Upper lobe of left lung (tissue), 6 donors: ENCODE results near the gene KL. TPM values are rescaled to one million over a fixed set of nuclear protein-coding genes. Genes with fewer than 3 reads are reported as not detected.

ENCODE experiments used
- ATAC-seq, 2 donors: fragments of 200-7000 bp; cut with Tn5 transposase; one replicate each; pipeline ENCODE4 v1.9.1; 2022; ENCODE audit warnings: mild to moderate bottlenecking in 2 of 2, moderate library complexity in 2 of 2; ENCODE audit not compliant: low FRiP score in 2 of 2
- DNase-seq, 2 donors: peaks; one replicate each; pipeline ENCODE4 v3.0.0-alpha.2; 2019 to 2020
- H3K27ac ChIP-seq, 4 donors: fragments of 200-600 bp; sonication (generic); one replicate each; pipeline ENCODE4 v1.5.1; 2016 to 2019
- H3K27me3 ChIP-seq, 4 donors: fragments of 200-600 bp; sonication (generic); one replicate each; pipeline ENCODE4 v1.5.1; 2017 to 2019
- H3K36me3 ChIP-seq, 4 donors: fragments of 200-600 bp; sonication (generic); one replicate each; pipeline ENCODE4 v1.5.1; 2016 to 2019
- H3K4me1 ChIP-seq, 4 donors: fragments of 200-600 bp; sonication (generic); one replicate each; pipeline ENCODE4 v1.5.1; 2018 to 2019
- H3K4me3 ChIP-seq, 4 donors: fragments of 200-600 bp; sonication (generic); one replicate each; pipeline ENCODE4 v1.5.1; 2017 to 2019; ENCODE audit warnings: mild to moderate bottlenecking in 2 of 4, moderate library complexity in 1 of 4
- H3K9me3 ChIP-seq, 4 donors: fragments of 200-600 bp; sonication (generic); one replicate each; pipeline ENCODE4 v1.5.1; 2018 to 2019
- CTCF ChIP-seq, 6 experiments: fragments of 450-650 bp in 4 of 6; fragments of 200-600 bp in 2 of 6; sonication (generic) in 2 of 6; IDR thresholded peaks; one replicate each; pipeline ENCODE4 v1.5.1; 2016 to 2019; ENCODE audit warnings: antibody characterized with exemption in 6 of 6
- EP300 ChIP-seq, 4 donors: sonication (generic); formaldehyde crosslinking; IDR thresholded peaks; one replicate each; pipeline ENCODE4 v1.5.1; 2017; ENCODE audit warnings: antibody characterized with exemption in 4 of 4, control low read depth in 2 of 4
- POLR2A ChIP-seq, 4 donors: fragments of 450-650 bp; IDR thresholded peaks; one replicate each; pipeline ENCODE4 v1.5.1; 2016 to 2017; ENCODE audit warnings: antibody characterized with exemption in 4 of 4, mild to moderate bottlenecking in 2 of 4
- POLR2AphosphoS5 ChIP-seq, 2 donors: sonication (generic); formaldehyde crosslinking; IDR thresholded peaks; one replicate each; pipeline ENCODE4 v1.5.1; 2017; ENCODE audit warnings: antibody characterized with exemption in 2 of 2
- WGBS, 2 donors: methylation state at CpG; one replicate each; pipeline ENCODE4 v1.1.5; 2017 to 2018; 5-methylcytosine and 5-hydroxymethylcytosine counted together
- total RNA-seq, 6 donors: library from RNA; depleted of rRNA in 4 of 6; stranded (reverse); fragments of >200 nt in 4 of 6; gene quantifications; one replicate each; pipeline versions ENCODE4 v1.1.0 to v1.2.1, GENCODE V29; 2016 to 2021
- donor health status: DM: no; HTN: no; CAD: no; lungs with moderate emphysema.
- donor health status: DM: no; HTN: yes; CAD: no; lungs with severe emphysema.

KL gene
- total RNA-seq, 6 donors from 2014 or later, result 4.7 to 11.2 (median 7.7) TPM

GRCh38 chr13:33092073-33092987 is 76.1 kb downstream of the KL start:
- WGBS, 2 donors, result 69 to 81% methylated on average over 11 of the region's 11 CpGs
- H3K4me1 ChIP-seq, result peaks cover 0 to 19% (median 13%) of the 10 kb centered on the region in 4 donors
- DNase-seq, result no peak
- H3K9me3 ChIP-seq, result no peaks in the 10 kb centered on the region
- no peak overlapping the region for H3K4me3 ChIP-seq
- no peaks in the 10 kb centered on the region for H3K27me3 ChIP-seq
- peak; percentile 38 to 41 for TF ChIP-seq POLR2AphosphoS5 (IDR thresholded peaks at IDR 0.05)
- no peak for TF ChIP-seq CTCF (IDR thresholded peaks at IDR 0.05)
- TF ChIP-seq EP300 (IDR thresholded peaks at IDR 0.05), result peak in 2 of 4 donors; percentile 59 to 91
- peak in 1 of 2 donors; percentile 23 for ATAC-seq
- no peaks in the 10 kb centered on the region for H3K36me3 ChIP-seq
- peak overlapping the region; percentile 52 to 79 (median 66) for H3K27ac ChIP-seq

GRCh38 chr13:33096886-33097605 is 80.8 kb downstream of the KL start:
- Histone ChIP-seq H3K4me1 (peaks cover 0 to 6% (median 4%) of the 10 kb centered on the region in 4 donors), H3K4me3 (no peak overlapping the region), H3K9me3 (peaks cover 0 to 6% (median 0%) of the 10 kb centered on the region in 4 donors), H3K27me3 (no peaks in the 10 kb centered on the region), H3K36me3 (no peaks in the 10 kb centered on the region), H3K27ac (no peak overlapping the region)
- DNase-seq, result no peak
- WGBS, 2 donors, result 97 to 98% methylated on average over 2 of the region's 2 CpGs
- TF ChIP-seq POLR2A (IDR thresholded peaks at IDR 0.05), result no peak
- no peak for TF ChIP-seq CTCF (IDR thresholded peaks at IDR 0.05)
- ATAC-seq, result no peak

GRCh38 chr13:33099860-33100259 is 83.6 kb downstream of the KL start:
- 56 to 57% methylated on average over 3 of the region's 3 CpGs for WGBS, 2 donors
- H3K36me3 ChIP-seq, result peaks cover 0 to 15% (median 6%) of the 10 kb centered on the region in 4 donors
- no peak for ATAC-seq
- no peak for TF ChIP-seq POLR2A (IDR thresholded peaks at IDR 0.05)
- TF ChIP-seq POLR2AphosphoS5 (IDR thresholded peaks at IDR 0.05), result no peak
- no peak for TF ChIP-seq CTCF (IDR thresholded peaks at IDR 0.05)
- TF ChIP-seq EP300 (IDR thresholded peaks at IDR 0.05), result no peak
- H3K27ac ChIP-seq, result no peak overlapping the region
- peaks cover 0 to 6% (median 0%) of the 10 kb centered on the region in 4 donors for H3K9me3 ChIP-seq
- no peak overlapping the region for H3K4me3 ChIP-seq
- H3K27me3 ChIP-seq, result no peaks in the 10 kb centered on the region
- no peak for DNase-seq
- H3K4me1 ChIP-seq, result no peaks in the 10 kb centered on the region

- peaks cover 0 to 6% (median 0%) of the 10 kb centered on the region in 4 donors for H3K9me3 ChIP-seq
- no peaks in the 10 kb centered on the region for H3K4me1 ChIP-seq
- WGBS, 2 donors, result 94% methylated on average over 3 of the region's 3 CpGs
- H3K27me3 ChIP-seq, result no peaks in the 10 kb centered on the region
- DNase-seq, result no peak
- ATAC-seq, result no peak
- no peak overlapping the region for H3K27ac ChIP-seq
- peaks cover 0 to 26% (median 13%) of the 10 kb centered on the region in 4 donors for H3K36me3 ChIP-seq
- TF ChIP-seq EP300 (IDR thresholded peaks at IDR 0.05) (no peak), CTCF (IDR thresholded peaks at IDR 0.05) (no peak), POLR2A (IDR thresholded peaks at IDR 0.05) (no peak), POLR2AphosphoS5 (IDR thresholded peaks at IDR 0.05) (no peak)
- H3K4me3 ChIP-seq, result no peak overlapping the region
These were observed 84.7 kb downstream of the KL start for GRCh38 chr13:33100886-33101285.
